Measurements from ENCODE around the gene SERPINE1.
"Not testable (repeated sequence)": the region's sequence is repeated elsewhere in the genome, so short reads cannot be mapped to it uniquely, and the experiment has no call there.

SERPINE1 gene

GRCh38 chr7:101100858-101101847 lies 25.8 kb upstream of the SERPINE1 start:
- no peak for DNase-seq (ENCODE audit: low spot score)
- no peak for FAIRE-seq

GRCh38 chr7:101102026-101102425 lies 24.9 kb upstream of the SERPINE1 start:
- FAIRE-seq (no peak), DNase-seq (ENCODE audit: low spot score) (no peak)

- FAIRE-seq; DNase-seq (ENCODE audit: low spot score): not testable (repeated sequence)
Observed at GRCh38 chr7:101103701-101104100, 23.2 kb upstream of the SERPINE1 start.

- no peak for DNase-seq (ENCODE audit: low spot score)
- no peak for FAIRE-seq
Observed at GRCh38 chr7:101104193-101104713, 22.7 kb upstream of the SERPINE1 start.

GRCh38 chr7:101104799-101105198 lies 22.1 kb upstream of the SERPINE1 start:
- DNase-seq (ENCODE audit: low spot score) (no peak), FAIRE-seq (no peak)

GRCh38 chr7:101105248-101105647 lies 21.7 kb upstream of the SERPINE1 start:
- FAIRE-seq; DNase-seq (ENCODE audit: low spot score): not testable (repeated sequence)

GRCh38 chr7:101106386-101106785 lies 20.5 kb upstream of the SERPINE1 start:
- DNase-seq (ENCODE audit: low spot score), result no peak
- no peak for FAIRE-seq

GRCh38 chr7:101108330-101108857 lies 18.5 kb upstream of the SERPINE1 start:
- DNase-seq (ENCODE audit: low spot score) (no peak), FAIRE-seq (no peak)

- DNase-seq (ENCODE audit: low spot score), result no peak
- FAIRE-seq, result no peak
Observed at GRCh38 chr7:101108961-101109360, 17.9 kb upstream of the SERPINE1 start.

GRCh38 chr7:101109368-101109767 lies 17.5 kb upstream of the SERPINE1 start:
- no peak for FAIRE-seq
- DNase-seq (ENCODE audit: low spot score), result no peak

GRCh38 chr7:101111261-101111660 lies 15.6 kb upstream of the SERPINE1 start:
- DNase-seq (ENCODE audit: low spot score) (no peak), FAIRE-seq (no peak)

- FAIRE-seq (no peak), DNase-seq (ENCODE audit: low spot score) (no peak)
Observed at GRCh38 chr7:101112233-101112632, 14.7 kb upstream of the SERPINE1 start.

GRCh38 chr7:101113140-101113539 lies 13.8 kb upstream of the SERPINE1 start:
- not testable (repeated sequence) for DNase-seq (ENCODE audit: low spot score)

GRCh38 chr7:101113836-101114235 lies 13.1 kb upstream of the SERPINE1 start:
- DNase-seq (ENCODE audit: low spot score) (no peak), FAIRE-seq (no peak)

More at GRCh38 chr7:101113140-101113539, 13.8 kb upstream of the SERPINE1 start:
- not testable (repeated sequence) for FAIRE-seq

- DNase-seq (ENCODE audit: low spot score), result no peak
- no peak for FAIRE-seq
Observed at GRCh38 chr7:101114492-101114891, 12.4 kb upstream of the SERPINE1 start.

- FAIRE-seq (no peak), DNase-seq (ENCODE audit: low spot score) (no peak)
Observed at GRCh38 chr7:101115215-101115614, 11.7 kb upstream of the SERPINE1 start.

GRCh38 chr7:101116898-101117297 lies 10.0 kb upstream of the SERPINE1 start:
- FAIRE-seq (no peak), DNase-seq (ENCODE audit: low spot score) (no peak)

GRCh38 chr7:101118856-101119255 lies 8.0 kb upstream of the SERPINE1 start:
- DNase-seq (ENCODE audit: low spot score), result no peak
- FAIRE-seq, result no peak

- DNase-seq (ENCODE audit: low spot score) (no peak), FAIRE-seq (no peak)
Observed at GRCh38 chr7:101119876-101120275, 7.0 kb upstream of the SERPINE1 start.

GRCh38 chr7:101120315-101120714 lies 6.6 kb upstream of the SERPINE1 start:
- DNase-seq (ENCODE audit: low spot score), result no peak
- FAIRE-seq, result no peak

GRCh38 chr7:101121631-101121990 lies 5.3 kb upstream of the SERPINE1 start:
- DNase-seq (ENCODE audit: low spot score); FAIRE-seq: not testable (repeated sequence)

All from urothelium cell line (cell line).